Keratinocyte (primary cell): Measurements from ENCODE around the gene TP53I3. TPM values are rescaled to one million over a fixed set of nuclear protein-coding genes. Genes with fewer than 3 reads are reported as not detected.

Experiments
- DNase-seq: peaks from one replicate; pipeline ENCODE4 v3.0.0-alpha.2; 2011; ENCODE audit warnings: low read depth, missing footprints, low spot score
- FAIRE-seq: peaks from 2 replicates; lab custom pipeline; 2011; peaks lifted over from hg19 to GRCh38; lab: Jason Lieb, UNC
- H2AFZ ChIP-seq: 2 replicates; pipeline ENCODE4 v1.6.0; 2012; ENCODE audit warnings: low read length, control low read depth, inconsistent platforms; ENCODE audit not compliant: control insufficient read depth
- H3K27ac ChIP-seq: 2 replicates; pipeline ENCODE4 v1.5.1; 2011; ENCODE audit warnings: low read length; ENCODE audit not compliant: control insufficient read depth, insufficient read depth
- H3K27me3 ChIP-seq: 3 replicates; pipeline ENCODE4 v1.6.0; 2011; ENCODE audit warnings: low read length; ENCODE audit not compliant: control insufficient read depth, insufficient read depth; ENCODE audit errors: extremely low read depth
- H3K36me3 ChIP-seq, 2 experiments: 2 replicates in 1 of 2; 3 replicates in 1 of 2; pipeline ENCODE4 v1.5.1; 2011; ENCODE audit warnings: low read length in 2 of 2, mild to moderate bottlenecking in 1 of 2; ENCODE audit not compliant: control insufficient read depth in 2 of 2, insufficient read depth in 2 of 2; ENCODE audit errors: extremely low read depth in 1 of 2
- H3K4me1 ChIP-seq: 3 replicates; pipeline ENCODE4 v1.5.1; 2011; ENCODE audit warnings: low read length; ENCODE audit not compliant: control insufficient read depth, insufficient read depth; ENCODE audit errors: extremely low read depth
- H3K4me2 ChIP-seq: 3 replicates; pipeline ENCODE4 v1.6.0; 2011; ENCODE audit warnings: low read depth, low read length; ENCODE audit not compliant: control insufficient read depth, insufficient read depth; ENCODE audit errors: extremely low read depth
- H3K4me3 ChIP-seq, 3 experiments: fragments of 200-600 bp in 1 of 3; sonication (generic) in 1 of 3; 2 replicates in 2 of 3; 3 replicates in 1 of 3; pipeline ENCODE4 v1.5.1; 2011 to 2016; ENCODE audit warnings: low read length in 3 of 3, mild to moderate bottlenecking in 3 of 3, control low read depth in 2 of 3, inconsistent platforms in 1 of 3, low read depth in 1 of 3, mixed read lengths in 1 of 3, mixed run types in 1 of 3, moderate library complexity in 1 of 3; ENCODE audit not compliant: control insufficient read depth in 2 of 3, insufficient read depth in 2 of 3; ENCODE audit errors: extremely low read depth in 1 of 3
- H3K79me2 ChIP-seq: 2 replicates; pipeline ENCODE4 v1.6.0; 2012; ENCODE audit warnings: low read length; ENCODE audit not compliant: control insufficient read depth, insufficient read depth
- H3K9ac ChIP-seq: 3 replicates; pipeline ENCODE4 v1.6.0; 2011; ENCODE audit warnings: low read length; ENCODE audit not compliant: control insufficient read depth, insufficient read depth; ENCODE audit errors: extremely low read depth
- H3K9me1 ChIP-seq: 3 replicates; pipeline ENCODE4 v1.6.0; 2011; ENCODE audit warnings: low read length; ENCODE audit not compliant: control insufficient read depth, insufficient read depth; ENCODE audit errors: extremely low read depth
- H3K9me3 ChIP-seq: 2 replicates; pipeline ENCODE4 v1.5.1; 2012; ENCODE audit warnings: low read depth, low read length; ENCODE audit not compliant: control insufficient read depth
- H4K20me1 ChIP-seq: 3 replicates; pipeline ENCODE4 v1.6.0; 2011; ENCODE audit warnings: low read length; ENCODE audit not compliant: control insufficient read depth, insufficient read depth; ENCODE audit errors: extremely low read depth
- CTCF ChIP-seq, 3 experiments: IDR thresholded peaks in 1 of 3; conservative IDR thresholded peaks in 1 of 3; optimal IDR thresholded peaks in 1 of 3; 2 replicates in 2 of 3; 3 replicates in 1 of 3; pipeline versions ENCODE3 to v1.5.1; 2011; ENCODE audit warnings: low read length in 3 of 3, mild to moderate bottlenecking in 3 of 3, moderate library complexity in 2 of 3, control low read depth in 1 of 3, inconsistent platforms in 1 of 3; ENCODE audit not compliant: insufficient read depth in 2 of 3; ENCODE audit errors: extremely low read depth in 1 of 3
- EZH2 ChIP-seq: IDR thresholded peaks from one replicate; pipeline ENCODE4 v1.6.1; 2012; ENCODE audit warnings: inconsistent platforms, mild to moderate bottlenecking, low read length, moderate library complexity
- dilution Hi-C: fragments of 300-500 bp; cut with MboI; formaldehyde crosslinking; loops from one replicate; pipeline ENCODE4 v1.7.0; 2020; ENCODE audit warnings: low sequenced_read_pairs; ENCODE audit not compliant: extremely low pct_ligation_motif_present
- polyA plus RNA-seq, 5 experiments: library from polyadenylated mRNA; depleted of rRNA in 3 of 5; stranded (reverse) in 3 of 5; stranded (forward) in 1 of 5; unstranded in 1 of 5; fragments of >200 nt; gene quantifications; 1 replicate in 1 of 5; 2 replicates in 3 of 5; 3 replicates in 1 of 5; pipeline versions ENCODE4 v1.2.1 to v1.2.3, GENCODE V29; 2011 to 2012; ENCODE audit warnings: missing spikeins in 2 of 5, low read depth in 1 of 5, low replicate concordance in 1 of 5

Gene TP53I3
- polyA plus RNA-seq, 1 donor (not counting 4 experiments of a cell fraction or from before 2014, with no cell fraction given), result 30.9 TPM

- no peaks in the 10 kb centered on the region for H3K9me1 ChIP-seq
- peaks cover 10% of the 10 kb centered on the region for H3K79me2 ChIP-seq
- peak; percentile 82 for DNase-seq
- H2AFZ ChIP-seq, result peak within 1 kb of the TSS; percentile 92
- H3K36me3 ChIP-seq, result no peaks in the 10 kb centered on the region
- dilution Hi-C loops, result no loop called here
- TF ChIP-seq CTCF (optimal IDR thresholded peaks at IDR 0.05 in 1 of 3, IDR thresholded peaks at IDR 0.05 in 1 of 3, conservative IDR thresholded peaks at IDR 0.05 in 1 of 3; ENCODE audit: extremely low read depth in 1 of 3, insufficient read depth in 2 of 3, low read length in 3 of 3) (no peak), EZH2 (no peak)
- peak; percentile 82 for FAIRE-seq
- no peaks in the 10 kb centered on the region for H3K9me3 ChIP-seq
- H3K9ac ChIP-seq, result peak within 1 kb of the TSS; percentile 74
- H3K4me2 ChIP-seq, result peak within 1 kb of the TSS; percentile 71
- H3K4me3 ChIP-seq, result peak within 1 kb of the TSS; percentile 87 to 90 (median 89)
- H4K20me1 ChIP-seq, result no peaks in the 10 kb centered on the region
- H3K27ac ChIP-seq, result peak within 1 kb of the TSS; percentile 19
- peaks cover 10% of the 10 kb centered on the region for H3K4me1 ChIP-seq
- no peaks in the 10 kb centered on the region for H3K27me3 ChIP-seq
These were observed 37.5 kb downstream of the TP53I3 start, which contains the start of gene WDCP for GRCh38 chr2:24046930-24047702. Gene WDCP (minus strand): TSS chr2:24047391. CDS start chr2:24039494, 7,897 bp downstream.

DNA sequence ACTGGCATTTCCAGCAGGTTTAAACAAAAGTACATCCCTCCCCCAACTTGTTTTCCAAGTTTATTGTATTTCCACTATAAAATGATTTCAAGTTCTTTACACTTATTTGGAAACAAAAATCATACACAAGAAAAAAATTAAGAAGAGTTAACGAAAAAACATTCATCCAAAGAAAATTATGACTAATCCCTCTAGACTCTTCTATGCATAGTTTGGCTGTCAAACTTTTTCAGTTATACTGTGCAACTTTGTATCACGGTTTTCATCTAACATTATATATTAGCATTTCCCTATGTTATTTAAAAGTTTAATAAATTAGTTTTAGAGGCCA is 38.1 kb downstream of the TP53I3 start:
- peaks cover 10% of the 10 kb centered on the region for H3K4me1 ChIP-seq
- peaks cover 10% of the 10 kb centered on the region for H3K79me2 ChIP-seq
- H4K20me1 ChIP-seq, result no peaks in the 10 kb centered on the region
- H3K27me3 ChIP-seq, result no peaks in the 10 kb centered on the region
- no peaks in the 10 kb centered on the region for H3K9me1 ChIP-seq
- dilution Hi-C loops, result no loop called here
- FAIRE-seq (no peak), DNase-seq (no peak)
- H3K36me3 ChIP-seq, result no peaks in the 10 kb centered on the region
- H3K4me2 ChIP-seq, result peak overlapping the region; percentile 71
- peak overlapping the region; percentile 87 to 90 (median 89) for H3K4me3 ChIP-seq
- peak overlapping the region; percentile 74 for H3K9ac ChIP-seq
- H3K9me3 ChIP-seq, result no peaks in the 10 kb centered on the region
- peak overlapping the region; percentile 19 for H3K27ac ChIP-seq
- no peak for TF ChIP-seq EZH2
- no peak for TF ChIP-seq CTCF (optimal IDR thresholded peaks at IDR 0.05 in 1 of 3, IDR thresholded peaks at IDR 0.05 in 1 of 3, conservative IDR thresholded peaks at IDR 0.05 in 1 of 3; ENCODE audit: extremely low read depth in 1 of 3, insufficient read depth in 2 of 3, low read length in 3 of 3)
- peak overlapping the region; percentile 92 for H2AFZ ChIP-seq
